ENCODE measurements around the gene CDK14. TPM values are rescaled to one million over a fixed set of nuclear protein-coding genes. Genes with fewer than 3 reads are reported as not detected.

CDK14 gene
- total and polyA plus RNA-seq, 4 donors, result 4.2 to 12.4 (median 7.4) TPM

GRCh38 chr7:90834771-90835170 is 238.7 kb downstream of the CDK14 start:
- Histone ChIP-seq H3K27me3 (ENCODE audit: control insufficient read depth in 4 of 4, insufficient read depth in 4 of 4, low read length in 3 of 4) (no peaks in the 10 kb centered on the region), H3K4me1 (ENCODE audit: control insufficient read depth in 4 of 4, insufficient read depth in 4 of 4, low read length in 3 of 4) (peaks cover 0 to 4% (median 2%) of the 10 kb centered on the region in 4 donors), H3K9me3 (ENCODE audit: control insufficient read depth in 4 of 4, low read length in 3 of 4) (peaks cover 0 to 2% (median 0%) of the 10 kb centered on the region in 4 donors), H3K9ac (ENCODE audit: low read depth in 1 of 2, low read length in 2 of 2) (no peak overlapping the region), H3K36me3 (ENCODE audit: control insufficient read depth in 4 of 4, insufficient read depth in 3 of 4, low read depth in 1 of 4, low read length in 3 of 4) (peaks cover 0 to under 1% (median 0%) of the 10 kb centered on the region in 4 donors), H3K27ac (ENCODE audit: low read depth in 1 of 2, low read length in 2 of 2) (no peak overlapping the region), H3K4me3 (ENCODE audit: low read depth in 1 of 3, low read length in 3 of 3) (no peak overlapping the region)
- TF ChIP-seq ATF3 (IDR thresholded peaks at IDR 0.05) (no peak), YY1 (IDR thresholded peaks at IDR 0.05) (no peak), TAF1 (conservative IDR thresholded peaks at IDR 0.05) (no peak), SP1 (IDR thresholded peaks at IDR 0.05) (no peak), ZBTB33 (IDR thresholded peaks at IDR 0.05) (no peak), HNF4A (conservative IDR thresholded peaks at IDR 0.05) (no peak), HNF4G (IDR thresholded peaks at IDR 0.05) (no peak), FOXA2 (IDR thresholded peaks at IDR 0.05) (no peak), REST (IDR thresholded peaks at IDR 0.05) (no peak)
- no peak for DNase-seq (ENCODE audit: low spot score)
- WGBS, result 86% methylated on average over 2 of the region's 2 CpGs

GRCh38 chr7:90835861-90836260 is 239.7 kb downstream of the CDK14 start:
- Histone ChIP-seq H3K9me3 (ENCODE audit: control insufficient read depth in 4 of 4, low read length in 3 of 4) (peaks cover 0 to 2% (median 0%) of the 10 kb centered on the region in 4 donors), H3K4me1 (ENCODE audit: control insufficient read depth in 4 of 4, insufficient read depth in 4 of 4, low read length in 3 of 4) (peaks cover 0 to 4% (median 2%) of the 10 kb centered on the region in 4 donors), H3K27me3 (ENCODE audit: control insufficient read depth in 4 of 4, insufficient read depth in 4 of 4, low read length in 3 of 4) (no peaks in the 10 kb centered on the region), H3K4me3 (ENCODE audit: low read depth in 1 of 3, low read length in 3 of 3) (no peak overlapping the region), H3K9ac (ENCODE audit: low read depth in 1 of 2, low read length in 2 of 2) (no peak overlapping the region), H3K36me3 (ENCODE audit: control insufficient read depth in 4 of 4, insufficient read depth in 3 of 4, low read depth in 1 of 4, low read length in 3 of 4) (peaks cover 0 to 2% (median 0%) of the 10 kb centered on the region in 4 donors), H3K27ac (ENCODE audit: low read depth in 1 of 2, low read length in 2 of 2) (no peak overlapping the region)
- DNase-seq (ENCODE audit: low spot score), result no peak
- TF ChIP-seq EGR1 (IDR thresholded peaks at IDR 0.05; ENCODE audit: low read depth in 2 of 2) (no peak), ZBTB33 (IDR thresholded peaks at IDR 0.05) (no peak), ATF3 (IDR thresholded peaks at IDR 0.05) (no peak), GABPA (IDR thresholded peaks at IDR 0.05 in 1 of 2, conservative IDR thresholded peaks at IDR 0.05 in 1 of 2) (no peak), HNF4A (conservative IDR thresholded peaks at IDR 0.05) (no peak), JUND (IDR thresholded peaks at IDR 0.05) (no peak), FOXA2 (IDR thresholded peaks at IDR 0.05) (no peak), CTCF (IDR thresholded peaks at IDR 0.05; ENCODE audit: low read depth, low read length, missing input control) (no peak), REST (IDR thresholded peaks at IDR 0.05) (no peak), FOXA1 (IDR thresholded peaks at IDR 0.05) (no peak), RAD21 (IDR thresholded peaks at IDR 0.05) (no peak), SP1 (IDR thresholded peaks at IDR 0.05) (no peak), TAF1 (conservative IDR thresholded peaks at IDR 0.05) (no peak), RXRA (IDR thresholded peaks at IDR 0.05) (no peak), MAX (IDR thresholded peaks at IDR 0.05) (no peak), NR2F2 (IDR thresholded peaks at IDR 0.05) (no peak), YY1 (IDR thresholded peaks at IDR 0.05) (no peak)
- WGBS, result 89% methylated on average over 1 of the region's 1 CpG
